Thyroid gland (tissue), 4 donors: ENCODE measurements around the gene REEP1.

Source experiments
- CTCF ChIP-seq, 6 experiments: fragments of 200-600 bp in 3 of 6; fragments of 450-650 bp in 3 of 6; sonication (generic) in 3 of 6; IDR thresholded peaks; one replicate each; pipeline ENCODE4 v1.5.1; 2016 to 2019; ENCODE audit warnings: antibody characterized with exemption in 6 of 6, mild to moderate bottlenecking in 2 of 6, inconsistent platforms in 1 of 6, moderate library complexity in 1 of 6
- POLR2A ChIP-seq, 2 donors: fragments of 450-650 bp; IDR thresholded peaks; one replicate each; pipeline ENCODE4 v1.6.1; 2017; ENCODE audit warnings: antibody characterized with exemption in 2 of 2, mild to moderate bottlenecking in 2 of 2, moderate library complexity in 1 of 2

- TF ChIP-seq CTCF (IDR thresholded peaks at IDR 0.05) (no peak), POLR2A (IDR thresholded peaks at IDR 0.05) (no peak)
Measured at GRCh38 chr2:86218124-86218523, 119.3 kb downstream of the REEP1 start.
